Lower lobe of right lung (tissue), 2 donors: ENCODE results near the gene NEURL2. TPM values are rescaled to one million over a fixed set of nuclear protein-coding genes. Genes with fewer than 3 reads are reported as not detected.

Source experiments
- ATAC-seq, 2 donors: fragments of 200-7000 bp; cut with Tn5 transposase; one replicate each; pipeline ENCODE4 v1.9.1; 2020 to 2022; ENCODE audit warnings: mild to moderate bottlenecking in 2 of 2, moderate library complexity in 2 of 2
- DNase-seq: peaks from one replicate; pipeline ENCODE4 v3.0.0-alpha.2; 2020
- H3K27ac ChIP-seq: fragments of 200-600 bp; one replicate; pipeline ENCODE4 v1.8.0; 2022
- H3K27me3 ChIP-seq: fragments of 200-600 bp; one replicate; pipeline ENCODE4 v1.8.0; 2022; ENCODE audit warnings: low read depth
- H3K36me3 ChIP-seq: fragments of 200-600 bp; one replicate; pipeline ENCODE4 v1.8.0; 2022; ENCODE audit warnings: mild to moderate bottlenecking
- H3K4me1 ChIP-seq: fragments of 200-600 bp; one replicate; pipeline ENCODE4 v1.8.0; 2022
- H3K4me3 ChIP-seq: fragments of 200-600 bp; one replicate; pipeline ENCODE4 v1.8.0; 2022; ENCODE audit warnings: mild to moderate bottlenecking
- H3K9me3 ChIP-seq: fragments of 200-600 bp; one replicate; pipeline ENCODE4 v1.8.0; 2022
- intact Hi-C: fragments of 100-400 bp; cut with DNase I; formaldehyde crosslinking; loops from one replicate; pipeline ENCODE4 v1.11.0; 2022
- total RNA-seq: library from RNA; stranded (reverse); fragmentation: NEBNext Ultra II Directional; extraction: Animal tissue kit (Norgen Biotek cat#: 25700); gene quantifications from one replicate; pipeline ENCODE4 v1.2.1, GENCODE V29; 2021
- TF ChIP-seq, protein P1 (sequence below): fragments of 200-600 bp; IDR thresholded peaks from one replicate; pipeline ENCODE4 v1.8.0; 2022; ENCODE audit warnings: antibody characterized with exemption, mild to moderate bottlenecking
- donor health status: DM: no; HTN: yes; CAD: no; lungs with severe emphysema.

The NEURL2 gene
- total RNA-seq, 1 donor from 2014 or later = 2.4 TPM

- intact Hi-C loops = no loop called here
- H3K27ac ChIP-seq = no peak overlapping the region
- TF ChIP-seq, protein P1, sequence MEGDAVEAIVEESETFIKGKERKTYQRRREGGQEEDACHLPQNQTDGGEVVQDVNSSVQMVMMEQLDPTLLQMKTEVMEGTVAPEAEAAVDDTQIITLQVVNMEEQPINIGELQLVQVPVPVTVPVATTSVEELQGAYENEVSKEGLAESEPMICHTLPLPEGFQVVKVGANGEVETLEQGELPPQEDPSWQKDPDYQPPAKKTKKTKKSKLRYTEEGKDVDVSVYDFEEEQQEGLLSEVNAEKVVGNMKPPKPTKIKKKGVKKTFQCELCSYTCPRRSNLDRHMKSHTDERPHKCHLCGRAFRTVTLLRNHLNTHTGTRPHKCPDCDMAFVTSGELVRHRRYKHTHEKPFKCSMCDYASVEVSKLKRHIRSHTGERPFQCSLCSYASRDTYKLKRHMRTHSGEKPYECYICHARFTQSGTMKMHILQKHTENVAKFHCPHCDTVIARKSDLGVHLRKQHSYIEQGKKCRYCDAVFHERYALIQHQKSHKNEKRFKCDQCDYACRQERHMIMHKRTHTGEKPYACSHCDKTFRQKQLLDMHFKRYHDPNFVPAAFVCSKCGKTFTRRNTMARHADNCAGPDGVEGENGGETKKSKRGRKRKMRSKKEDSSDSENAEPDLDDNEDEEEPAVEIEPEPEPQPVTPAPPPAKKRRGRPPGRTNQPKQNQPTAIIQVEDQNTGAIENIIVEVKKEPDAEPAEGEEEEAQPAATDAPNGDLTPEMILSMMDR = no peak
- ATAC-seq (peak in 1 of 2 donors; percentile 22), DNase-seq (no peak)
- peaks cover 80% of the 10 kb centered on the region for H3K36me3 ChIP-seq
- H3K27me3 ChIP-seq = no peaks in the 10 kb centered on the region
- no peaks in the 10 kb centered on the region for H3K9me3 ChIP-seq
- no peaks in the 10 kb centered on the region for H3K4me1 ChIP-seq
- no peak overlapping the region for H3K4me3 ChIP-seq
Measured at GRCh38 chr20:45842169-45842812, 48.7 kb downstream of the NEURL2 start.

DNA sequence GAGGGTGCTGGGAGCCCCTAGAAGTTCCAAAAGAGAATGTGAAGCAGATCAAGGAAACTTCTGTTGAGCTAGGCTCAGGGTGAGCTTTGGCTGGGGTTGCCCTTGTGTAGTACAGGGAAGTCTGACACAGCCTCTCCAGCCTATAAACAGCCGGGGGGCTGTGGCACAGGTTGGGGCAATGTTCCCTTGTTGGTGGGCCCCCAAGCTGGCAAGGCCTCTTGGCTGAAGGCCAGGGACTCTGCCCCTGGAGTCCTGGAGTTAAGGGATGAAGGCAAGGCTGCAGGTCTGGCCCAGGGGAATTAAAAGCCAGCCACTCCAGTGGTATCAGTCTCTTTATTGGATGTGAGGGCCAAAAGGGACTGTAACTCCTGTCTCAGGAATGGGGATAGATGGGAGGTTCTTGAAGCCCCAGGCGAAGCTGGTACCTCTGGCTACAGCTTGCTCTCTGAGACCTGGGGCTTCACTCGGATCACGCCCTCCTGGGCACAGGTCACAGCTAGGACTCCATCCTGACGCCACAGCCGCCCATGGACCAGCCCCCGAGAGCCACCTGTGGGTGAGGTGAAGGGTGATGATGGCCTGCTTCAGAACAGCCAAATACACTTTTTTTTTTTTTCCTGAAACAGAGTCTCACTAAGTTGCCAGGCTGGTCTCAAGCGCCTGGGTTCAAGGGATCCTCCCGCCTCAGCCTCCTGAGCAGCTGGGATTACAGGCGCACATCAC lies 49.4 kb downstream of the NEURL2 start:
- intact Hi-C loops = no loop called here
- TF ChIP-seq, protein P1 = no peak
- Histone ChIP-seq H3K36me3 (peaks cover 73% of the 10 kb centered on the region), H3K9me3 (no peaks in the 10 kb centered on the region), H3K4me3 (no peak overlapping the region), H3K27me3 (no peaks in the 10 kb centered on the region), H3K27ac (no peak overlapping the region), H3K4me1 (peaks cover 4% of the 10 kb centered on the region)
- DNase-seq (no peak), ATAC-seq (no peak)

DNA sequence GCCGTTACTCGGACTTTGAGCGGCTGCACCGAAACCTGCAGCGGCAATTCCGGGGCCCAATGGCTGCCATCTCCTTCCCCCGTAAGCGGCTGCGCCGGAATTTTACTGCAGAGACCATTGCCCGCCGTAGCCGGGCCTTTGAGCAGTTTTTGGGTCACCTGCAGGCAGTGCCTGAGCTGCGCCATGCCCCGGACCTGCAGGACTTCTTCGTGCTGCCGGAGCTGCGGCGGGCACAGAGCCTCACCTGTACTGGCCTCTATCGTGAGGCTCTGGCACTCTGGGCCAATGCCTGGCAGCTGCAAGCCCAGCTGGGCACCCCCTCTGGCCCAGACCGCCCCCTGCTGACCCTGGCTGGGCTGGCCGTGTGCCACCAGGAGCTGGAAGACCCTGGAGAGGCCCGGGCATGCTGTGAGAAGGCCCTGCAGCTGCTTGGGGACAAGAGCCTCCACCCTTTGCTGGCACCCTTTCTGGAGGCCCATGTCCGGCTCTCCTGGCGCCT lies 50.3 kb downstream of the NEURL2 start:
- Histone ChIP-seq H3K27me3 (no peaks in the 10 kb centered on the region), H3K4me1 (peaks cover 10% of the 10 kb centered on the region), H3K9me3 (no peaks in the 10 kb centered on the region), H3K36me3 (peaks cover 65% of the 10 kb centered on the region), H3K27ac (no peak overlapping the region), H3K4me3 (no peak overlapping the region)
- no peak for DNase-seq
- intact Hi-C loops = no loop called here
- TF ChIP-seq, protein P1 = no peak
- peak in 1 of 2 donors; percentile 7 for ATAC-seq

Other genes starting within 250 kb of the NEURL2 start
- gene WFDC11, start 221.0 kb downstream of the NEURL2 start, total RNA-seq = not detected
- not detected for gene WFDC13, start 189.2 kb downstream of the NEURL2 start, total RNA-seq
- gene WFDC10B, start 186.2 kb downstream of the NEURL2 start, total RNA-seq = 1.2 TPM
- gene SPINT4, start 168.9 kb downstream of the NEURL2 start, total RNA-seq = not detected
- gene WFDC3, start 99.3 kb downstream of the NEURL2 start, total RNA-seq = 3.4 TPM
- 30.8 TPM for gene DNTTIP1, start 99.3 kb downstream of the NEURL2 start, total RNA-seq
- 3.5 TPM for gene UBE2C, start 78.6 kb downstream of the NEURL2 start, total RNA-seq
- not detected for gene TNNC2, start 63.9 kb downstream of the NEURL2 start, total RNA-seq
- gene SNX21, start 57.4 kb downstream of the NEURL2 start, total RNA-seq = 24.1 TPM
- gene ACOT8, start 33.8 kb downstream of the NEURL2 start, total RNA-seq = 25.6 TPM
- 3.0 TPM for gene ZSWIM3, start 33.6 kb downstream of the NEURL2 start, total RNA-seq
- 9.6 TPM for gene ZSWIM1, start 10.0 kb downstream of the NEURL2 start, total RNA-seq
- 1.1 TPM for gene SPATA25, start 3.6 kb downstream of the NEURL2 start, total RNA-seq
- gene CTSA, start 127 bp upstream of the NEURL2 start, total RNA-seq = 185 TPM
- gene PLTP, start 20.9 kb upstream of the NEURL2 start, total RNA-seq = 145 TPM
- gene PCIF1, start 43.5 kb upstream of the NEURL2 start, total RNA-seq = 34.7 TPM
- 20.4 TPM for gene ZNF335, start 81.0 kb upstream of the NEURL2 start, total RNA-seq
- gene MMP9, start 117.7 kb upstream of the NEURL2 start, total RNA-seq = 9.4 TPM
- 1.2 TPM for gene SLC12A5, start 138.0 kb upstream of the NEURL2 start, total RNA-seq
- 29.4 TPM for gene NCOA5, start 198.8 kb upstream of the NEURL2 start, total RNA-seq
- gene CD40, start 227.1 kb upstream of the NEURL2 start, total RNA-seq = 35.7 TPM